ENCODE measurements around the gene FGFR4.
A peak's percentile ranks its signal among the peaks of the same experiment; 100 is the strongest.

Gene FGFR4

DNA sequence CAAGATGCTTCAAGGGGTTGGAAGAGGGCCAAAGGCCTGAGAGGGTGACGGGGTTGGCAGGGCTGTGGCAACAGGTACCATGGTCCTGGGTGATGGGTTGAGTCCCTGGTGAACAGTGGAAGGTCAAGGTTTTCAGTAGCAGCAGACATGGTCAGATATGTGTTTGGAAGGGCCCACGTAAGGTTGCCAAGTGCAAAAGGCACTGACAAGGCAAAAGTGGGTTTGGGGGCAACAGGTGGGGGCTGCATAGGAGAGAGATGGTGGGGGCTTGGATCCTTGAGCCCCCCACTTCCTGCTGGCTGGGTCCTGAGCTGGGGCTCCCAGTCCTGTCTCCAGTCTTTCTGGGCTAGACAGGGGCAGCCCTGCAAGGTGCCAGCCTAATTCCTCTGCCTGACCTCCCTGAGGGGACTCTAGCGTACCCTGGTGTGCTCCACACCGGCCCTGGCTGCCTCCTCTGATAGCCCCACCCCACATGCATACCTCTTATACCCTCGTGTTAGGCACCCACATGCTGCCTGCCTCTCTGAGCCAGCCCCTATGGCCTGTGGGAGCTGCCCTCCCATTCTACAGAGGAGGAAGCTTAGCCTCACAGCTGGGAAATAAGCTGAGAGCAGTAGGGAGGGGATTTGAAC is 26.0 kb downstream of the FGFR4 start:
- no peak for DNase-seq (ENCODE audit: low read depth, low spot score)
- ChIA-PET POLR2A (no interaction called here), CTCF (interaction anchor here (0.6 to 8.1 kb wide), 87 partner anchors 8 to 1383 kb away, joined by 3 to 207 read pairs (median 5); partner anchors contain the start of genes FGFR4, MXD3, NSD1 and PFN3)
- H3K4me3 ChIP-seq (ENCODE audit: low read depth, low read length) = no peak overlapping the region
- TF ChIP-seq, protein P1, sequence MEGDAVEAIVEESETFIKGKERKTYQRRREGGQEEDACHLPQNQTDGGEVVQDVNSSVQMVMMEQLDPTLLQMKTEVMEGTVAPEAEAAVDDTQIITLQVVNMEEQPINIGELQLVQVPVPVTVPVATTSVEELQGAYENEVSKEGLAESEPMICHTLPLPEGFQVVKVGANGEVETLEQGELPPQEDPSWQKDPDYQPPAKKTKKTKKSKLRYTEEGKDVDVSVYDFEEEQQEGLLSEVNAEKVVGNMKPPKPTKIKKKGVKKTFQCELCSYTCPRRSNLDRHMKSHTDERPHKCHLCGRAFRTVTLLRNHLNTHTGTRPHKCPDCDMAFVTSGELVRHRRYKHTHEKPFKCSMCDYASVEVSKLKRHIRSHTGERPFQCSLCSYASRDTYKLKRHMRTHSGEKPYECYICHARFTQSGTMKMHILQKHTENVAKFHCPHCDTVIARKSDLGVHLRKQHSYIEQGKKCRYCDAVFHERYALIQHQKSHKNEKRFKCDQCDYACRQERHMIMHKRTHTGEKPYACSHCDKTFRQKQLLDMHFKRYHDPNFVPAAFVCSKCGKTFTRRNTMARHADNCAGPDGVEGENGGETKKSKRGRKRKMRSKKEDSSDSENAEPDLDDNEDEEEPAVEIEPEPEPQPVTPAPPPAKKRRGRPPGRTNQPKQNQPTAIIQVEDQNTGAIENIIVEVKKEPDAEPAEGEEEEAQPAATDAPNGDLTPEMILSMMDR (IDR thresholded peaks at IDR 0.05; ENCODE audit: insufficient read depth, low read length, missing control alignments) = no peak

DNA sequence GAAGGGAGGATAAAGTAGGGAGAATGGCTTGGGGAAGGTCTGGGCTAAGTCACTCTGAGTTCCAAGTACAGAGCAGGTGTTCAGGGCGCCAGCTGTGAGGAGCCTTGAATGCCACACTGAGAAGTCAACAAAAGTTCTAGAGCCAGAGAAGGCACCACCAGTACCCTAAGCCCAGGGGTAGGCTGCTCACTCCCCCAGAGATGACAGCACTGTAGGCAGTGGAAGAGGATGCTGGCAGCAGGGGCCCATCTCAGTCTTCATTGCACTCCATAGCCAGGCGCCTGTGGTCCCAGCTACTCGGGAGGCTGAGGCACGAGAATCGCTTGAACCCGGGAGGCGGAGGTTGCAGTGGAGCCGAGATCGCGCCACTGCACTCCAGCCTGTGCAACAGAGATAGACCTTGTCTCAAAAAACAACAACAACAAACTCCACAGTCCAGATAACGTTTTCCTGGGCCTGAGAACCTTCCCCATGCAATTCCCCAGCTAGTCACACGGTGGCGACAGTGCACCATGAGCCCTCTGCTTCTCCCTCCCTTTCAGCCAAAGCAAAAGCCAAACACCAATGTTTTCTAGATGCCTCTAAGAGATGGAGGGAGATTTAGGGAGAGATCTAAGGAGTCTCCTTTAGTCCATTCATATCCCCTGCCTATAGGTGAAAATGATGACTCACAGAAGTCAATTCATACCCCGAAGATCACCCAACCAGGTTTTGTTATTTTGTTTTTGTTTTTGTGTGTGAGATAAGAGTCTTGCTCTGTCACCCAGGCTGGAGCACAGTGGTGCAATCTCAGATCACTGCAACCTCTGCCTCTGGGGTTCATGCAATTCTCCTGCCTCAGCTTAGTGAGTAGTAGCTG is 27.1 kb downstream of the FGFR4 start:
- CTCF ChIA-PET = interaction anchor here (0.7 to 8.1 kb wide), 76 partner anchors 9 to 454 kb away, joined by 3 to 207 read pairs (median 5); partner anchors contain the start of genes FGFR4, LMAN2, MXD3 and NSD1
- POLR2A ChIA-PET = no interaction called here
- TF ChIP-seq, protein P1 (IDR thresholded peaks at IDR 0.05; ENCODE audit: insufficient read depth, low read length, missing control alignments) = peak; percentile 97
- DNase-seq (ENCODE audit: low read depth, low spot score) = no peak
- no peak overlapping the region for H3K4me3 ChIP-seq (ENCODE audit: low read depth, low read length)

DNA sequence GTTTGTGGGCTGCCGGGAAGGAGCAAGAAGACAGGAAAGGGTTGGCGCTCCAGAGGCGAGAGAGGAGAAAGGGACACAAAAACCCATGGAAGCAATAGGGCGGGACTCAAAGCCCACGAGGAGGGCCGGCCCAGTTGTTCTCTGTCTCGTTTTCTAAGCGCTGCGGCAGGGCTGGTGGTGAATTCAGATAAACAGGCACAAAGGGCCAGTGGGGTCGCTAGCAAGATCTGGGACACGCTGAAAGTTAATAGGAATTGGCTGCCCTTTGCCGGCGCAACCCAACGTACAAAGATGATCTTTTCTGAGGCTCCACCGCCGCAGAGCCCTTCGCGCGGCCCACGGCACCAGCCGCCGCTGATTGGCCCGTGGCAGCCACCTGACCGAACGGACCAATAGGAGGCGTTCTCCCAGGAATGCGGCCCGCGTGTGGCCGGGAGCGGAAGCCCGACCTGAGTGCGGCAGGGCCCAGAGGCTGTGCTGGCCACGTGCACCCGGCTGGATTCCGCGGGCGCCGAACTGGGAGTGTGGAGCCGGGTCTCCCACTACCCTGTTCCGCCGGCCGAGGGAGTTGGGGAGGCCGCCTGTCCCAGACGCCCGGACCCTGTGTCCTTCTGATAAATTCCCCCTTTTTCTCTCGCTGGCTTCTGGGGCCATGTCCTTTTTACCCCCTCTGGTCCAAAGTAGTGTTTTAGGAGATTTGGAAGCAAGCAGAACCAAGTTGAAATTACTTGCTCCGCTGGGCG is 30.1 kb downstream of the FGFR4 start:
- TF ChIP-seq, protein P1 (IDR thresholded peaks at IDR 0.05; ENCODE audit: insufficient read depth, low read length, missing control alignments) = no peak
- ChIA-PET CTCF (interaction anchor here (0.6 to 1.9 kb wide), 4 partner anchors 45 to 286 kb away, joined by 3 to 7 read pairs (median 4); no protein-coding TSS in a partner anchor), POLR2A (interaction anchor here (0.6 kb wide), 1 partner anchor 115 kb away, joined by 3 read pairs; no protein-coding TSS in a partner anchor)
- DNase-seq (ENCODE audit: low read depth, low spot score) = no peak
- peak overlapping the region; percentile 19; the same call in 1 of the 2 replicates for H3K4me3 ChIP-seq (ENCODE audit: low read depth, low read length)

DNA sequence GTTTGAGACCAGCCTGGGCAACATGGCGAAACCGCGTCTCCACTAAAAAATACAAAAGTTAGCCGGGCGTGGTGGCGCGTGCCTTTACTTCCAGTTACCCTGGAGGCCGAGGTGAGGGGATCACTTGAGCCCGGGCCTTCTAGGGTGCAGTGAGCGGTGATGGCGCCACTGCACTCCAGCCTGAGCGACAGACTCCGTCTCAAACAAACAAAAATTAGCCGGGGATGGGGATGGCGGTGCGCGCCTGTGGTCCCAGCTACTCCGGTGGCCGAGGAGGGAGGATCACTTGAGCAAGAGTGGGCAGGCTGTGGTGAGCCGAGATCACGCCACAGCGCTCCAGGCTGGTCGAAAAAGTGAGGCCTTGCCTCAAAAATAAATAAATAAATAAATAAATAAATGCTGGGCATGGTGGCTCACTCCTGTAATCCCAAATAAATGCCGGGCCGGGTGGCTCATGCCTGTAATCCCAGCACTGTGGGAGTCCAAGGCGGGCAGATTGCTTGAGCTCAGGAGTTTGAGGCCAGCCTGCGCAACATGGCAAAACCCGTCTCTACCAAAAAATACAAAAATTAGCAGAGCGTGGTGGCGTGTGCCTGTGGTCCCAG is 30.8 kb downstream of the FGFR4 start:
- ChIA-PET CTCF (interaction anchor here (0.6 to 1.9 kb wide), 7 partner anchors 9 to 286 kb away, joined by 3 to 7 read pairs (median 4); no protein-coding TSS in a partner anchor), POLR2A (interaction anchor here (0.6 kb wide), 1 partner anchor 116 kb away, joined by 3 read pairs; no protein-coding TSS in a partner anchor)
- TF ChIP-seq, protein P1 (IDR thresholded peaks at IDR 0.05; ENCODE audit: insufficient read depth, low read length, missing control alignments) = no peak
- no peak overlapping the region for H3K4me3 ChIP-seq (ENCODE audit: low read depth, low read length)
- DNase-seq (ENCODE audit: low read depth, low spot score) = no peak

DNA sequence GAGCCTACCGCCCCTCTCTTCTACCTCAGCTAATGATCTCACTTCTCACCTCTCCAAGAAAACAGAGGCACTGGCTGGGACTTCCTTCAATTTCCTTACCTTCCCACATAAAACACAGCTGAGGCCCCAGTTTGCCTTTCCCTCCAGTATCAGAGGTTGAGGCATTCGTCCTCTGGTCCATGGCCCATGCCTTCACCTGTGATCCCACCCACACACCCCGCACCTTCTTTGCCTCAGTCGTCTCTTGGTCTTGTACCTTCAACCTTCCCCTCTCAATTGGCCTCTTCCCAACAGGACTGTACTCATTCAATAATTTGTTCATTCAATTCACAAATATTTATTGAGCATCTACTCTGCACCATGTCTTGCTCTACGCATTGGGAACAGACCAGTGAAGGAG is 35.9 kb downstream of the FGFR4 start:
- TF ChIP-seq, protein P1 (IDR thresholded peaks at IDR 0.05; ENCODE audit: insufficient read depth, low read length, missing control alignments) = no peak
- CTCF ChIA-PET = interaction anchor here (1.1 to 1.4 kb wide), 3 partner anchors 9 to 12 kb away, joined by 6 to 9 read pairs (median 6); no protein-coding TSS in a partner anchor
- no peak overlapping the region for H3K4me3 ChIP-seq (ENCODE audit: low read depth, low read length)
- POLR2A ChIA-PET = no interaction called here
- DNase-seq (ENCODE audit: low read depth, low spot score) = no peak
